Vagina (tissue), 2 donors: ENCODE results near the gene TENT5C. TPM values are rescaled to one million over a fixed set of nuclear protein-coding genes. Genes with fewer than 3 reads are reported as not detected.

Source experiments
- DNase-seq, 2 donors: peaks; one replicate each; pipeline ENCODE4 v3.0.0-alpha.2; 2017; ENCODE audit errors: extremely low spot score in 2 of 2
- H3K27ac ChIP-seq: fragments of 200-600 bp; sonication (generic); one replicate; pipeline ENCODE4 v1.5.1; 2019
- H3K27me3 ChIP-seq: fragments of 200-600 bp; sonication (generic); one replicate; pipeline ENCODE4 v1.5.1; 2019
- H3K36me3 ChIP-seq, 2 donors: fragments of 200-600 bp; sonication (generic); one replicate each; pipeline ENCODE4 v1.5.1; 2017 to 2019
- H3K4me1 ChIP-seq: fragments of 200-600 bp; sonication (generic); one replicate; pipeline ENCODE4 v1.5.1; 2019
- H3K4me3 ChIP-seq, 2 donors: fragments of 200-600 bp; sonication (generic); 1 replicate in 1 of 2; 2 replicates in 1 of 2; pipeline ENCODE4 v1.5.1; 2016 to 2019
- H3K9me3 ChIP-seq: fragments of 200-600 bp; sonication (generic); one replicate; pipeline ENCODE4 v1.5.1; 2019
- POLR2A ChIP-seq, 2 donors: fragments of 450-650 bp; IDR thresholded peaks; one replicate each; pipeline ENCODE4 v1.6.1; 2017; ENCODE audit warnings: antibody characterized with exemption in 2 of 2, mild to moderate bottlenecking in 2 of 2, moderate library complexity in 2 of 2
- POLR2AphosphoS5 ChIP-seq, 2 donors: sonication (generic); formaldehyde crosslinking; IDR thresholded peaks; one replicate each; pipeline ENCODE4 v1.9.0; 2017; ENCODE audit warnings: antibody characterized with exemption in 2 of 2, mild to moderate bottlenecking in 2 of 2, low read depth in 1 of 2; ENCODE audit not compliant: insufficient read depth in 1 of 2
- intact Hi-C: fragments of 100-400 bp; cut with DNase I; formaldehyde crosslinking; loops from one replicate; pipeline ENCODE4 v1.15.1; 2023
- total RNA-seq: library from RNA; depleted of rRNA; stranded (reverse); fragments of >200 nt; gene quantifications from one replicate; pipeline ENCODE4 v1.2.3, GENCODE V29; 2016
- TF ChIP-seq, protein P1 (sequence below), 3 experiments: fragments of 450-650 bp in 2 of 3; fragments of 200-600 bp in 1 of 3; sonication (generic) in 1 of 3; IDR thresholded peaks; one replicate each; pipeline ENCODE4 v1.5.1; 2017 to 2019; ENCODE audit warnings: antibody characterized with exemption in 3 of 3, mild to moderate bottlenecking in 2 of 3, moderate library complexity in 2 of 3

The TENT5C gene
- total RNA-seq, 1 donor from 2014 or later, result 4.2 TPM

DNA sequence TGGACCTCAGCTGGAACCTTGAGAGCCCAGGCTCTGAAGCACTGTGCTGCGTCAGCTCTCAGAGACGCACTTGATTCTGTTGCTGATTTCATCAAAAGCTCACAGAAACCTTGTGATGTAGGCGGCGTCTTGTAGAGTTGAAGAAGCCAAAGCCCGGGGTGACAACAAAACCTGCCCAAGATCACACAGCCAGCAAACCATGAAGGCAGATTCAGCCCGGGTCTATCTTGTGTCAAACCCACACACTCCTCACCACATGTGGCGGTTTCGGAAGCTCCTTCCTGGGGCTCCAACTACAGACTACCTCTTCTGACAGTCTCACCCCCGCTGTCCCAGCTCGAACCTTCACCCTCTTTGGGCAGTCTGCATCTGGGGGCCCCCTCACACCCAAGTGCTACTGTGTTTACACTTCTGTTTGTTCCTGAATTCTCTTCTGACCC is 50.4 kb downstream of the TENT5C start:
- no peaks in the 10 kb centered on the region for H3K36me3 ChIP-seq
- H3K4me1 ChIP-seq, result peaks cover 33% of the 10 kb centered on the region
- intact Hi-C loops, result no loop called here
- no peak overlapping the region for H3K4me3 ChIP-seq
- H3K27me3 ChIP-seq, result no peaks in the 10 kb centered on the region
- H3K9me3 ChIP-seq, result no peaks in the 10 kb centered on the region
- no peak overlapping the region for H3K27ac ChIP-seq
- no peak for DNase-seq
- TF ChIP-seq POLR2AphosphoS5 (IDR thresholded peaks at IDR 0.05; ENCODE audit: insufficient read depth in 1 of 2, low read depth in 1 of 2), result no peak

DNA sequence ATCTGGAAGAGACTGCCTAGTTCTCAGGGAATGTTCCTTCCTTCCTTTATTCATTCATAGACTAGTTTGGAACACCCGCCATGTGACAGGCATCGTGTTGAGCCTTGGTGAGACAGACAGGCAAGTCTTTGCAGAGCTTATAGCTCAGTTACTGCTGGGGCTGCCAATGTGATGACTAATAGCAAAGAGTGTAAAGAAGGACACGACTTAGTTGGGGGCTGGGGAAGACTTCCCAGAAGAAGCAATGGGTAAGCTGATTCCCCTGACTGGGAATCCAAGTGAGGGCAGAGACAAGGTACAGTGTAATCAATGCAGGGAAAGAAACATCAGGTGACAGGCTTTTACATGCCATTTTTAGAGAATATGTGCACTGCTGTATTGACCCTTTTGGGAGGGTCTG is 51.2 kb downstream of the TENT5C start:
- no peak overlapping the region for H3K4me3 ChIP-seq
- H3K36me3 ChIP-seq, result no peaks in the 10 kb centered on the region
- no peaks in the 10 kb centered on the region for H3K9me3 ChIP-seq
- intact Hi-C loops, result no loop called here
- no peak for DNase-seq
- TF ChIP-seq, protein P1, sequence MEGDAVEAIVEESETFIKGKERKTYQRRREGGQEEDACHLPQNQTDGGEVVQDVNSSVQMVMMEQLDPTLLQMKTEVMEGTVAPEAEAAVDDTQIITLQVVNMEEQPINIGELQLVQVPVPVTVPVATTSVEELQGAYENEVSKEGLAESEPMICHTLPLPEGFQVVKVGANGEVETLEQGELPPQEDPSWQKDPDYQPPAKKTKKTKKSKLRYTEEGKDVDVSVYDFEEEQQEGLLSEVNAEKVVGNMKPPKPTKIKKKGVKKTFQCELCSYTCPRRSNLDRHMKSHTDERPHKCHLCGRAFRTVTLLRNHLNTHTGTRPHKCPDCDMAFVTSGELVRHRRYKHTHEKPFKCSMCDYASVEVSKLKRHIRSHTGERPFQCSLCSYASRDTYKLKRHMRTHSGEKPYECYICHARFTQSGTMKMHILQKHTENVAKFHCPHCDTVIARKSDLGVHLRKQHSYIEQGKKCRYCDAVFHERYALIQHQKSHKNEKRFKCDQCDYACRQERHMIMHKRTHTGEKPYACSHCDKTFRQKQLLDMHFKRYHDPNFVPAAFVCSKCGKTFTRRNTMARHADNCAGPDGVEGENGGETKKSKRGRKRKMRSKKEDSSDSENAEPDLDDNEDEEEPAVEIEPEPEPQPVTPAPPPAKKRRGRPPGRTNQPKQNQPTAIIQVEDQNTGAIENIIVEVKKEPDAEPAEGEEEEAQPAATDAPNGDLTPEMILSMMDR (IDR thresholded peaks at IDR 0.05), result no peak
- TF ChIP-seq POLR2A (IDR thresholded peaks at IDR 0.05) (no peak), POLR2AphosphoS5 (IDR thresholded peaks at IDR 0.05; ENCODE audit: insufficient read depth in 1 of 2, low read depth in 1 of 2) (no peak)
- H3K27ac ChIP-seq, result no peak overlapping the region
- no peaks in the 10 kb centered on the region for H3K27me3 ChIP-seq
- H3K4me1 ChIP-seq, result peaks cover 33% of the 10 kb centered on the region

DNA sequence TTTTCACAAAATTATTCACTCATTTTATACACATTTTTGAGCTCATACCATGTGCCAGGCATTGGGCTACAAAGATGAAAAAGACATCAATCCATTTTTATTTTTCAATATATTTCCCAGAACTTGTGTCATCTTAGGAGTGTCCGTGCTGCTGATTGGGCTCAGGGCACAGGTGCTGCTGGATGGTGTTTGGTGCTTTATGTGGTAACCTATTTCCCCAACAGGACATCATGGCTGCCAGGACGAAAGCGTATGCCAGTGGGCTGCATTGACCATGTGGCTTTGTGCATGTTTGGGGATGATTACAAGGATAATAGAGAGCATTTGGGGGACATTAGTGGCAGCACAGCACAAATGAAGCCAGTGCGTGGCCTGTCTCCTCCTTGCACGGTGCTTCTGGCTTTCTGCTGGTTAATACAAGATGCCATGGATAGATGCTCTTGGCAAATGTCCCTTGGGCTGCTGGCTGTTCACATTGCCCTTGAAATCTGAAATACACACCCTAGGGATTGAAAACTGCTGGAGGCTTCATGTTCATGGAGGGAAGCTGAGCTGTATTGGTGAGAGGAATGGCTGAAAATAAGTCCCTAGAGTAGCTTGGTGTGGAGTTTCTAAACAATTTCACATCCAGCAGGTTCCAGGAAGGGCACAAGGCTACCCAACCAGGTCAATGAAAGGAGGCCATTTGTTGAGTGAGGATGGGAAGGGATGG is 52.3 kb downstream of the TENT5C start:
- intact Hi-C loops, result no loop called here
- TF ChIP-seq POLR2A (IDR thresholded peaks at IDR 0.05), result no peak
- TF ChIP-seq, protein P1 (IDR thresholded peaks at IDR 0.05), result no peak
- no peak for TF ChIP-seq POLR2AphosphoS5 (IDR thresholded peaks at IDR 0.05; ENCODE audit: insufficient read depth in 1 of 2, low read depth in 1 of 2)

DNA sequence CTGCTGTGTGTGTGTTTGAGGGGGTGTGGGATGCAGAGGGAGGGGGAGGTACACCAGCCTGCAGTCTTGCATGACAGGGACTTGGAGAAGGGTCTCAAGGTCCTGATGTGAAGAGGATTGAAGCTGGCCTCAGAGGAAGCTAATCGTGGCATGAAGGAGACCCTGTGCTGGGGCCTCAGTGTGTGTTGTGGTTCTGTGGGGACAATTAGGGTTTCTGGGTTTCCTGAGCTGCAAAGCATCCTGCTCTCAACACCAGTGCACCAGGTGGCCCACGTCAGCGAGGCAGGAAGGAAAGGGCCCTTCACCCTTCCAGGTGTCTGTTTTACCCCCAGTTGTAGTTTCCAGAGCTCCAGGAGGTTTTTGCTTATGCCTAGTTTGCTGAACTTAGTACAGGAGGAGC is 52.8 kb downstream of the TENT5C start:
- H3K27ac ChIP-seq, result no peak overlapping the region
- no peaks in the 10 kb centered on the region for H3K36me3 ChIP-seq
- DNase-seq, result no peak
- TF ChIP-seq POLR2AphosphoS5 (IDR thresholded peaks at IDR 0.05; ENCODE audit: insufficient read depth in 1 of 2, low read depth in 1 of 2), result peak in 1 of 2 donors; percentile 28
- TF ChIP-seq, protein P1 (IDR thresholded peaks at IDR 0.05), result no peak
- H3K27me3 ChIP-seq, result no peaks in the 10 kb centered on the region
- H3K4me3 ChIP-seq, result no peak overlapping the region
- no peaks in the 10 kb centered on the region for H3K9me3 ChIP-seq
- intact Hi-C loops, result no loop called here
- peaks cover 33% of the 10 kb centered on the region for H3K4me1 ChIP-seq

More for the DNA sequence above, 52.3 kb downstream of the TENT5C start:
- Histone ChIP-seq H3K4me3 (no peak overlapping the region), H3K36me3 (no peaks in the 10 kb centered on the region), H3K4me1 (peaks cover 33% of the 10 kb centered on the region), H3K9me3 (no peaks in the 10 kb centered on the region), H3K27ac (no peak overlapping the region), H3K27me3 (no peaks in the 10 kb centered on the region)
- no peak for DNase-seq

DNA sequence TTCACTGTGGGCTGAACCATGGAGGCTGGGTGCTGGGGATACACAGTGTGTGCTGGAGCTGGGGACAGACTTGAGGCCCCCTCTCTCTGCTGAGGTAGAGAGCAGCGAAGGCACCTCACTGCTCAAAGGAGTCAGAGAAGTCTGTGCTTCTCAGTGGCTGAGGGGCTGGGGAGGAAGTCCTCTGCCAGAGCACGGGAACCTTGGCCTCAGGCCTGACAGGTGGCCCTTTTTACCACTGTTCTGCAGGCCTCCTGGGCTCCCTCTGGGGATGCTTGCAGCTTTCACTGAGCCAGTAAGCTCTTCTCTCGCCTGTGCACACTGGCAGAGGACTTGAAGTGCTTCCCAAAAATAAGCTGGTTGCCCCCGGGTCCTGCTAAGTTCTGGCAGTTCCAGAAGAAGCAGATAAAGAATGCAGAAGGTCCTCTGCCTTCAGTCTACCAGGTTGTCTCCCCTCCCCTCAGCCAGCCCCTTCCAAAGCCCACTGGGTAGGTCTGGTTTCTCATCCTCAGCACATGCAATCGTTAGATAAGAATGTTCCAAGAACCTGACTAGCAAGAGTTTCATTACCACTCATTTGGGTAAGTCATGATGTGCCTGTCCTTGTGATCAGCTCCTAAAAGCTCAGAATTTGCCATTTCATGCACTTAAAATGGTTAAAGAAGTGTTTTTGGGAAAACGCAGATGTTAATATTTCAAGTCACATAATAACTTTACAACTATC is 53.9 kb downstream of the TENT5C start:
- no peak overlapping the region for H3K4me3 ChIP-seq
- DNase-seq, result no peak
- H3K27me3 ChIP-seq, result no peaks in the 10 kb centered on the region
- peaks cover 28% of the 10 kb centered on the region for H3K4me1 ChIP-seq
- no peaks in the 10 kb centered on the region for H3K9me3 ChIP-seq
- H3K27ac ChIP-seq, result no peak overlapping the region
- TF ChIP-seq, protein P1 (IDR thresholded peaks at IDR 0.05), result no peak
- TF ChIP-seq POLR2A (IDR thresholded peaks at IDR 0.05) (no peak), POLR2AphosphoS5 (IDR thresholded peaks at IDR 0.05; ENCODE audit: insufficient read depth in 1 of 2, low read depth in 1 of 2) (no peak)
- no peaks in the 10 kb centered on the region for H3K36me3 ChIP-seq
- intact Hi-C loops, result no loop called here
